GM12878 (cell line): ENCODE measurements around the gene GRAMD1A.

Source experiments
- BHLHE40 ChIP-seq, 2 experiments: fragments of 450-650 bp in 1 of 2; IDR thresholded peaks; 2 replicates each; pipeline ENCODE4 v1.6.1; 2011 to 2017; ENCODE audit warnings: low read depth in 2 of 2, borderline replicate concordance in 1 of 2, improper control_type of control experiment in 1 of 2, low read length in 1 of 2, mild to moderate bottlenecking in 1 of 2
- EP300 ChIP-seq, 2 experiments: fragments of 150-350 bp in 1 of 2; IDR thresholded peaks; 2 replicates each; pipeline ENCODE4 v1.6.1; 2011 to 2012; ENCODE audit warnings: low read depth in 2 of 2, low read length in 2 of 2, borderline replicate concordance in 1 of 2, improper control_type of control experiment in 1 of 2, inconsistent platforms in 1 of 2; ENCODE audit not compliant: control insufficient read depth in 1 of 2
- ETV6 ChIP-seq, 2 experiments: fragments of 450-650 bp in 1 of 2; IDR thresholded peaks in 1 of 2; conservative IDR thresholded peaks in 1 of 2; 2 replicates each; pipeline ENCODE4 v1.6.1; 2014; ENCODE audit warnings: antibody characterized with exemption in 1 of 2, borderline replicate concordance in 1 of 2, low read depth in 1 of 2, mild to moderate bottlenecking in 1 of 2, moderate library complexity in 1 of 2
- EZH2 ChIP-seq: IDR thresholded peaks from 2 replicates; pipeline ENCODE4 v1.6.1; 2012; ENCODE audit warnings: low read depth, mild to moderate bottlenecking, control low read depth, inconsistent platforms, low read length, borderline replicate concordance; ENCODE audit not compliant: control insufficient read depth
- FOXK2 ChIP-seq: fragments of 450-650 bp; IDR thresholded peaks from 2 replicates; pipeline ENCODE4 v1.6.1; 2017; ENCODE audit warnings: mild to moderate bottlenecking, moderate library complexity
- JUNB ChIP-seq: IDR thresholded peaks from 2 replicates; pipeline ENCODE4 v1.6.1; 2016; ENCODE audit warnings: antibody characterized with exemption, mild to moderate bottlenecking
- MXI1 ChIP-seq: fragments of 150-350 bp; IDR thresholded peaks from 2 replicates; pipeline ENCODE4 v1.6.1; 2011; ENCODE audit warnings: low read depth, mild to moderate bottlenecking, inconsistent platforms, low read length, improper control_type of control experiment
- SIX5 ChIP-seq: IDR thresholded peaks from 2 replicates; pipeline ENCODE4 v1.6.1; 2011; ENCODE audit warnings: mild to moderate bottlenecking, low read depth, low read length, moderate library complexity; ENCODE audit not compliant: severe bottlenecking
- SMC3 ChIP-seq: IDR thresholded peaks from 2 replicates; pipeline ENCODE4 v1.6.1; 2011; ENCODE audit warnings: low read length, improper control_type of control experiment, borderline replicate concordance
- SP1 ChIP-seq: IDR thresholded peaks from one replicate; pipeline ENCODE4 v1.6.1; 2011; ENCODE audit warnings: low read depth, low read length
- SUPT20H ChIP-seq: IDR thresholded peaks from 2 replicates; pipeline ENCODE4 v1.6.1; 2011; ENCODE audit warnings: low read depth, mild to moderate bottlenecking, low read length, moderate library complexity, borderline replicate concordance; ENCODE audit not compliant: control insufficient read depth
- TF ChIP-seq, protein P1 (sequence below): IDR thresholded peaks from 2 replicates; pipeline ENCODE4 v1.6.1; 2012; ENCODE audit warnings: low read depth, low read length, improper control_type of control experiment
- TF ChIP-seq, protein P2 (sequence below), 3 experiments: IDR thresholded peaks in 2 of 3; conservative IDR thresholded peaks in 1 of 3; 2 replicates each; pipeline ENCODE4 v1.5.1; 2011; ENCODE audit warnings: low read depth in 3 of 3, low read length in 3 of 3, mild to moderate bottlenecking in 3 of 3, control low read depth in 2 of 3, moderate library complexity in 2 of 3, inconsistent platforms in 1 of 3, mixed read lengths in 1 of 3; ENCODE audit not compliant: control insufficient read depth in 2 of 3, insufficient read depth in 1 of 3; ENCODE audit errors: extremely low read depth in 1 of 3
- TF ChIP-seq, protein P3 (sequence below): IDR thresholded peaks from 2 replicates; pipeline ENCODE4 v1.6.1; 2011; ENCODE audit warnings: low read depth, low read length, improper control_type of control experiment, borderline replicate concordance

DNA sequence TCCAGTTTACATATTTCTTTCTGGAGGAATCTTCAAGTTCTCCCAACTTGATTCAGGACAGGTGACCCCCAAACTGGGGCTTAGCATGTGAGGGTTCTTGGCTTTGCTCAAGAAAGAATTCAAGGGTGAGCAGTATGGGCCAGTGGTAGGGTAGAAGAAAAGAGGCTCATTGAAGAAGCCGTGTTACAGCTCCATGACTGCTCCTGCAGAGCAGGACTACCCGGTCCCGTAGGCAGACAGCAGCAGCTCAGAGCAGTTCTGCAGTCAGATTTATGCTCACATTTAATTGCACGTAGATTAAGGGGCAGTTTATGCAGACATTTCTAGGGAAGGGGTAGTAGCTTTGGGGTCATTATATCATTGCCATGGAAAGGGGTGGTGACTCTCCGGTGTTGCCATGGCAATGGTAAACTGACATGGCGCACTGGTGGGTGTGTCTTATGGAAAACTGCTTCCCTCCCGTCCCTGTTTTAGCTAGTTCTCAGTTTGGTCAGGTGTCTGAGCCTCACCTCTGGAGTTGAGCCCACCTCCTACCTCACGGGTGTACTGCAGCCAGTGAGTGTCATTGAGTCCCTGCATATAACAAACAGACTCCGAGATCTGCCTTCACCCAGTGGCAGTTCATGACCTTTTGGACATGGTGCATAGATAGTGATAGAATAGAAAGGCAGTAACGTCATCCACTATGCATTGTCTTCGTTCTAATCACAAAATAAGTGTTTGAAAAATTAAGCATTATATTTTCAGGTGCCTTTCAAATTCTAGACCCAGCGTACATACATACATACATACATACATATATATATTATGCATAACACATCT, 20.1 kb upstream of the GRAMD1A start:
- TF ChIP-seq JUNB (no peak), MXI1 (no peak), SMC3 (no peak), SIX5 (no peak), BHLHE40 (IDR thresholded peaks at IDR 0.05; ENCODE audit: borderline replicate concordance in 1 of 2, low read depth in 2 of 2, low read length in 1 of 2) (no peak), SUPT20H (no peak), EZH2 (no peak), EP300 (IDR thresholded peaks at IDR 0.05; ENCODE audit: borderline replicate concordance in 1 of 2, control insufficient read depth in 1 of 2, low read depth in 2 of 2, low read length in 2 of 2) (no peak), ETV6 (conservative IDR thresholded peaks at IDR 0.05 in 1 of 2, IDR thresholded peaks at IDR 0.05 in 1 of 2; ENCODE audit: borderline replicate concordance in 1 of 2, low read depth in 1 of 2) (no peak), SP1 (no peak), FOXK2 (no peak)
- TF ChIP-seq, protein P1, sequence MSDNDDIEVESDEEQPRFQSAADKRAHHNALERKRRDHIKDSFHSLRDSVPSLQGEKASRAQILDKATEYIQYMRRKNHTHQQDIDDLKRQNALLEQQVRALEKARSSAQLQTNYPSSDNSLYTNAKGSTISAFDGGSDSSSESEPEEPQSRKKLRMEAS, result no peak
- TF ChIP-seq, protein P2, sequence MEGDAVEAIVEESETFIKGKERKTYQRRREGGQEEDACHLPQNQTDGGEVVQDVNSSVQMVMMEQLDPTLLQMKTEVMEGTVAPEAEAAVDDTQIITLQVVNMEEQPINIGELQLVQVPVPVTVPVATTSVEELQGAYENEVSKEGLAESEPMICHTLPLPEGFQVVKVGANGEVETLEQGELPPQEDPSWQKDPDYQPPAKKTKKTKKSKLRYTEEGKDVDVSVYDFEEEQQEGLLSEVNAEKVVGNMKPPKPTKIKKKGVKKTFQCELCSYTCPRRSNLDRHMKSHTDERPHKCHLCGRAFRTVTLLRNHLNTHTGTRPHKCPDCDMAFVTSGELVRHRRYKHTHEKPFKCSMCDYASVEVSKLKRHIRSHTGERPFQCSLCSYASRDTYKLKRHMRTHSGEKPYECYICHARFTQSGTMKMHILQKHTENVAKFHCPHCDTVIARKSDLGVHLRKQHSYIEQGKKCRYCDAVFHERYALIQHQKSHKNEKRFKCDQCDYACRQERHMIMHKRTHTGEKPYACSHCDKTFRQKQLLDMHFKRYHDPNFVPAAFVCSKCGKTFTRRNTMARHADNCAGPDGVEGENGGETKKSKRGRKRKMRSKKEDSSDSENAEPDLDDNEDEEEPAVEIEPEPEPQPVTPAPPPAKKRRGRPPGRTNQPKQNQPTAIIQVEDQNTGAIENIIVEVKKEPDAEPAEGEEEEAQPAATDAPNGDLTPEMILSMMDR (IDR thresholded peaks at IDR 0.05 in 2 of 3, conservative IDR thresholded peaks at IDR 0.05 in 1 of 3; ENCODE audit: control insufficient read depth in 2 of 3, extremely low read depth in 1 of 3, insufficient read depth in 1 of 3, low read depth in 3 of 3, low read length in 3 of 3), result no peak
- TF ChIP-seq, protein P3, sequence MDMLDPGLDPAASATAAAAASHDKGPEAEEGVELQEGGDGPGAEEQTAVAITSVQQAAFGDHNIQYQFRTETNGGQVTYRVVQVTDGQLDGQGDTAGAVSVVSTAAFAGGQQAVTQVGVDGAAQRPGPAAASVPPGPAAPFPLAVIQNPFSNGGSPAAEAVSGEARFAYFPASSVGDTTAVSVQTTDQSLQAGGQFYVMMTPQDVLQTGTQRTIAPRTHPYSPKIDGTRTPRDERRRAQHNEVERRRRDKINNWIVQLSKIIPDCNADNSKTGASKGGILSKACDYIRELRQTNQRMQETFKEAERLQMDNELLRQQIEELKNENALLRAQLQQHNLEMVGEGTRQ, result no peak
